Cardiac muscle cell (in vitro differentiated cells and primary cell): ENCODE data around the gene SLIT3. TPM values are rescaled to one million over a fixed set of nuclear protein-coding genes. Genes with fewer than 3 reads are reported as not detected.

ENCODE experiments used
- DNase-seq, 2 donors: peaks; one replicate each; pipeline versions ENCODE4 v3.0.0 to v3.0.0-alpha.2; 2010 to 2017; ENCODE audit warnings: low read depth in 1 of 2, low spot score in 1 of 2
- H3K27ac ChIP-seq: fragments of 200-600 bp; sonication (generic); 2 replicates; pipeline ENCODE4 v1.5.1; 2016
- H3K27me3 ChIP-seq: fragments of 200-600 bp; sonication (generic); 2 replicates; pipeline ENCODE4 v1.6.0; 2016; ENCODE audit warnings: control low read depth
- H3K36me3 ChIP-seq: fragments of 200-600 bp; sonication (generic); 2 replicates; pipeline ENCODE4 v1.5.1; 2016; ENCODE audit warnings: control low read depth
- H3K4me1 ChIP-seq: fragments of 200-600 bp; sonication (generic); 2 replicates; pipeline ENCODE4 v1.8.1; 2017; ENCODE audit warnings: low read depth, mild to moderate bottlenecking, mixed run types
- H3K4me3 ChIP-seq: fragments of 200-600 bp; sonication (generic); 2 replicates; pipeline ENCODE4 v1.5.1; 2016; ENCODE audit warnings: mild to moderate bottlenecking
- H3K9me3 ChIP-seq: fragments of 200-600 bp; sonication (generic); 2 replicates; pipeline ENCODE4 v1.5.1; 2017; ENCODE audit warnings: low read depth, mild to moderate bottlenecking, control low read depth
- CTCF ChIP-seq: IDR thresholded peaks from 2 replicates; pipeline ENCODE4 v1.5.1; 2012; ENCODE audit warnings: low read depth, mild to moderate bottlenecking, low read length
- polyA plus RNA-seq: library from polyadenylated mRNA; unstranded; fragments of >200 nt; fragmentation: Nextera tagmentation; extraction: Ambion mirVana; gene quantifications from 2 replicates; pipeline ENCODE4 v1.2.1, GENCODE V29; 2016
- total RNA-seq: library from RNA; depleted of rRNA; stranded (reverse); fragments of >200 nt; gene quantifications from 2 replicates; pipeline ENCODE4 v1.2.3, GENCODE V29; 2016

SLIT3 gene
- total and polyA plus RNA-seq, 2 experiments from 2014 or later = 50.7 to 111 TPM

DNA sequence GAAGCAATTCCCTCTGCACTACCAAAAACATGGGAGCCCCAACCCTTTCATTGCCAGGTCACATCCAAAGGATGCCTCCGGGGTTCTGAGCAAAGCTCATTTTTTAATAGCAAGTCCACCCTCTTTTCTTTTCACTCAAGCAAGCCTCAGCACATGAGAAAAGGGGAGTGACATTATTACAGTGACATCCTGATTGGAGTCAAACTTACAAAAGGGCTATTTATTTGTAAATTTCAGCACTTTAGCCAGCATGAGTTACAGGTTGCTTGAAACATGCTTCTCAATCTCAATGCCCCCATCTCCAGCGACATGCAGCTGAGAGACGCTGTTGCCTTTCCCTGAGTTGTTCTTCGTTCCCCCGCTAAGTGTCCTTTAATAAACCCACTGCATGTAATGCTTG, 483.3 kb downstream of the SLIT3 start:
- no peak for TF ChIP-seq CTCF
- Histone ChIP-seq H3K27ac (peak overlapping the region; percentile 59), H3K36me3 (no peaks in the 10 kb centered on the region)

DNA sequence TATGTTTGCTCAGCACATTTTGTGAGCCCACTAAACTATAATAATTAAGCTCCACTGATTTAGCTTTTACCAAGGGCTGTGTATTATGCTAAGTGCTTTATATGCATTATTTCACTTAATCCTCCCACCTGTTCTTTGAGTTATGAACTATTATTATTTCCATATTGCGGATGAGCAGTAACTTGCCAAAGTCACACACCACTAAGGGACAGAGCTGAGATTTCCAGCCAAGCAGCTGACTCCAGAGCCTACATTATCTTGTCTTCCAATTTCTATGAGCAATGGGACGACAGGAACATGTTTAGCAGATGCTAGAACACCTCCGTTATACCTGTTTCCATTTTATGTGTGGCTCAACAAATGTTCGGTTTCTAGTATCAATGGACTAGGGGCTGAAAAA, 484.3 kb downstream of the SLIT3 start:
- H3K27ac ChIP-seq = no peak overlapping the region
- DNase-seq = no peak
- no peaks in the 10 kb centered on the region for H3K36me3 ChIP-seq
- no peaks in the 10 kb centered on the region for H3K9me3 ChIP-seq
- no peak overlapping the region for H3K4me3 ChIP-seq
- peaks cover 54% of the 10 kb centered on the region for H3K4me1 ChIP-seq
- no peak for TF ChIP-seq CTCF
- H3K27me3 ChIP-seq = no peaks in the 10 kb centered on the region

More for the DNA sequence above, 483.3 kb downstream of the SLIT3 start:
- Histone ChIP-seq H3K9me3 (no peaks in the 10 kb centered on the region), H3K27me3 (no peaks in the 10 kb centered on the region), H3K4me3 (no peak overlapping the region), H3K4me1 (peaks cover 60% of the 10 kb centered on the region)
- DNase-seq = no peak

DNA sequence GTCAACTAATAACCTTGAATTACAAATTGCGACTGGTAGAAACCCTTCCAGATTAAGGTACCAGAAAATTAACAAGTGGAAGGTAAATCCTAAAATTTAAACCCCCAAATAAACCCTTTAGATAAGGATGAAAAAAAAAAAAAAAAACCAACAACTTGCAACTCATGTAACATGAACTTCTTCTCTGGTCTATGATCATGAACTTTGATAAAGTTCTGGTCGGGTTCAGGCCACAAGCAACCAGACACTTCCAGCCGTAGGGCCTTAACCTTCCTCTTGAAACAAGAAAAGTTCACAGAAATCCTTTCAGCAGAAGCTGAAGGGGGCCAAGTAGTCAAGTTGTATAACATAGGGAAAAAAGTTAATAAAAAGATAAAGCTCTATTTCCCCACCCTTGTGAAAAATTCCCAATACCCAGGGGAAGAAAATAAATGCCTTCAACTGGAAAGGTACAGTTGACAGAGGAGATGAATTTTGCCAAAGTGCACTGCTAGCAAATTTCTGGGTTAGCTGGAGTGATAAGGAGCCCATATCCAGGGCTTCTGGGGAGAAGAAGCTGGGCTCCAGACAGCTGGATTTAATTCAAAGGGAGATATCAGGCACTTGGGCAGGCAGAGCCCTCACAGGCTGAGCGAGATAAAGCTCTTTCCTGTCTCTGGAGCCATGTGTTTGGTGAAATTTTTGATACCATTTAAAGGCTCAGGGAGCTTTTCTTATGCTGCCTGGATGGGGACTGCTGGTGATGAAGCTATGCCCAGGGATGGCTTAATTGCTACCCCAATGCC, 487.6 kb downstream of the SLIT3 start:
- Histone ChIP-seq H3K9me3 (no peaks in the 10 kb centered on the region), H3K4me1 (peaks cover 34% of the 10 kb centered on the region), H3K27ac (peak overlapping the region; percentile 77), H3K4me3 (no peak overlapping the region), H3K36me3 (peaks cover under 1% of the 10 kb centered on the region), H3K27me3 (no peaks in the 10 kb centered on the region)
- TF ChIP-seq CTCF = no peak
- peak; percentile 26 to 74 for DNase-seq

GRCh38 chr5:168810641-168811040, 490.3 kb downstream of the SLIT3 start:
- DNase-seq = no peak
- no peaks in the 10 kb centered on the region for H3K9me3 ChIP-seq
- no peak for TF ChIP-seq CTCF
- H3K27ac ChIP-seq = no peak overlapping the region
- H3K36me3 ChIP-seq = peaks cover 3% of the 10 kb centered on the region
- no peaks in the 10 kb centered on the region for H3K27me3 ChIP-seq
- H3K4me1 ChIP-seq = peaks cover 28% of the 10 kb centered on the region
- H3K4me3 ChIP-seq = no peak overlapping the region

DNA sequence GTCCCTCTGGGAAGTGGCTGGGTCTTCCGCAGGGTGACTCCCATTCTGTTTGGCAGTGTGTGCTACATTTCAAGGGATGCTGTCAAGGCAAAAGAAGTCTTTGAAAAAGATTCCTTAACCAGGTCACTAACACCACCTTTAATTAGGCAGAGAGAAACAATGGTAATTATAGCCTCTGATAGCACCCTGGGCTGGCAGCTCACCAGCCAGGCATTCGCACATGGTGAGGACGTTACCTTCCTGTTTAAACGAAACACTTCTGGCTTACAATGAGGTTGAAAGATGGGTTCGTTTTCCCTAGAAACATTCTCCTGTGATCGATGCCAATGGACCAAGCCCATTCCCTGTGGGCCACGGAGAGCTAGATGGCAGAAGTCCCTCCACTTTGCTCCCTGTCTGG, 491.7 kb downstream of the SLIT3 start:
- no peak for TF ChIP-seq CTCF
- DNase-seq = no peak
- no peak overlapping the region for H3K4me3 ChIP-seq
- no peaks in the 10 kb centered on the region for H3K9me3 ChIP-seq
- H3K27ac ChIP-seq = no peak overlapping the region
- H3K27me3 ChIP-seq = no peaks in the 10 kb centered on the region
- peaks cover 20% of the 10 kb centered on the region for H3K4me1 ChIP-seq
- H3K36me3 ChIP-seq = peaks cover 3% of the 10 kb centered on the region
